Activated T-helper 1 cell treated with anti-CD3 and anti-CD28 coated beads, Interleukin-2, amount 50 U/mL, for 16 hours (primary cell): Measurements from ENCODE around the gene PPFIA2.

Experiments used
- DNase-seq, 2 donors: peaks; one replicate each; pipeline ENCODE4 v3.0.0-alpha.2; 2020; ENCODE audit warnings: low read depth in 1 of 2, low spot score in 1 of 2

PPFIA2 gene

GRCh38 chr12:81288651-81289050 lies 470.5 kb downstream of the PPFIA2 start:
- DNase-seq = no peak

GRCh38 chr12:81284137-81284536 lies 475.0 kb downstream of the PPFIA2 start:
- no peak for DNase-seq

- no peak for DNase-seq
Observed at GRCh38 chr12:81274637-81275529, 484.3 kb downstream of the PPFIA2 start.

GRCh38 chr12:81270385-81270784 lies 488.8 kb downstream of the PPFIA2 start:
- DNase-seq = no peak

- DNase-seq = no peak
Observed at GRCh38 chr12:81263072-81263471, 496.1 kb downstream of the PPFIA2 start.

GRCh38 chr12:81261508-81262207 lies 497.5 kb downstream of the PPFIA2 start:
- no peak for DNase-seq

- no peak for DNase-seq
Observed at GRCh38 chr12:81259360-81259759, 499.8 kb downstream of the PPFIA2 start.

GRCh38 chr12:81257947-81258551 lies 501.1 kb downstream of the PPFIA2 start:
- no peak for DNase-seq

- DNase-seq = no peak
Observed at GRCh38 chr12:81255947-81256346, 503.2 kb downstream of the PPFIA2 start.

- DNase-seq = no peak
Observed at GRCh38 chr12:81255456-81255855, 503.7 kb downstream of the PPFIA2 start.

- no peak for DNase-seq
Observed at GRCh38 chr12:81253360-81253759, 505.8 kb downstream of the PPFIA2 start.

- DNase-seq = no peak
Observed at GRCh38 chr12:81252228-81252627, 506.9 kb downstream of the PPFIA2 start.

- no peak for DNase-seq
Observed at GRCh38 chr12:81249976-81250375, 509.2 kb downstream of the PPFIA2 start.

- DNase-seq = no peak
Observed at GRCh38 chr12:81245907-81246570, 513.1 kb downstream of the PPFIA2 start.

- no peak for DNase-seq
Observed at GRCh38 chr12:81245458-81245857, 513.7 kb downstream of the PPFIA2 start.

GRCh38 chr12:81231574-81232368 lies 527.4 kb downstream of the PPFIA2 start:
- no peak for DNase-seq

- no peak for DNase-seq
Observed at GRCh38 chr12:81229759-81230158, 529.4 kb downstream of the PPFIA2 start.

GRCh38 chr12:81224626-81225025 lies 534.5 kb downstream of the PPFIA2 start:
- no peak for DNase-seq

- no peak for DNase-seq
Observed at GRCh38 chr12:81222846-81223592, 536.1 kb downstream of the PPFIA2 start.

- DNase-seq = no peak
Observed at GRCh38 chr12:81221681-81222080, 537.5 kb downstream of the PPFIA2 start.
